Spinal cord (tissue), 10 donors: ENCODE measurements around the gene B3GAT3. TPM values are rescaled to one million over a fixed set of nuclear protein-coding genes. Genes with fewer than 3 reads are reported as not detected.
A peak's percentile ranks its signal among the peaks of the same experiment; 100 is the strongest.

Experiments used
- DNase-seq, 6 donors: peaks; one replicate each; pipeline versions ENCODE4 v3.0.0 to v3.0.0-alpha.2; 2013 to 2015; ENCODE audit warnings: low spot score in 6 of 6, low read depth in 4 of 6
- H3K27ac ChIP-seq: one replicate; pipeline ENCODE4 v1.5.1; 2013; ENCODE audit warnings: low read depth, low read length, control low read depth
- H3K27me3 ChIP-seq: one replicate; pipeline ENCODE4 v1.6.1; 2013; ENCODE audit warnings: low read length; ENCODE audit not compliant: control insufficient read depth, insufficient read depth
- H3K36me3 ChIP-seq: one replicate; pipeline ENCODE4 v1.6.1; 2013; ENCODE audit warnings: low read length; ENCODE audit not compliant: control insufficient read depth, insufficient read depth
- H3K4me1 ChIP-seq: one replicate; pipeline ENCODE4 v1.6.1; 2013; ENCODE audit warnings: low read length; ENCODE audit not compliant: control insufficient read depth, insufficient read depth
- H3K4me3 ChIP-seq: one replicate; pipeline ENCODE4 v1.5.1; 2013; ENCODE audit warnings: low read depth, low read length, control low read depth
- H3K9me3 ChIP-seq: one replicate; pipeline ENCODE4 v1.6.1; 2013; ENCODE audit warnings: low read length; ENCODE audit not compliant: control insufficient read depth, insufficient read depth
- WGBS: methylation state at CpG from one replicate; pipeline ENCODE4 v1.1.5; 2013; ENCODE audit warnings: missing lambda C conversion rate; ENCODE audit not compliant: insufficient coverage; 5-methylcytosine and 5-hydroxymethylcytosine counted together
- polyA plus RNA-seq, 2 donors: library from polyadenylated mRNA; unstranded; fragments of 120-200 nt; gene quantifications; one replicate each; pipeline ENCODE4 v1.2.1, GENCODE V29; 2013; ENCODE audit not compliant: insufficient read length in 2 of 2
- total RNA-seq, 2 donors: library from RNA; depleted of rRNA in 1 of 2; stranded (reverse); fragments of 120-200 nt in 1 of 2; fragments of >200 nt in 1 of 2; gene quantifications; one replicate each; pipeline versions ENCODE4 v1.2.3 to v1.2.4, GENCODE V29; 2013 to 2014
- donor health status: healthy.

The B3GAT3 gene
- total and polyA plus RNA-seq, 4 donors = 26.6 to 70.5 (median 47.4) TPM

DNA sequence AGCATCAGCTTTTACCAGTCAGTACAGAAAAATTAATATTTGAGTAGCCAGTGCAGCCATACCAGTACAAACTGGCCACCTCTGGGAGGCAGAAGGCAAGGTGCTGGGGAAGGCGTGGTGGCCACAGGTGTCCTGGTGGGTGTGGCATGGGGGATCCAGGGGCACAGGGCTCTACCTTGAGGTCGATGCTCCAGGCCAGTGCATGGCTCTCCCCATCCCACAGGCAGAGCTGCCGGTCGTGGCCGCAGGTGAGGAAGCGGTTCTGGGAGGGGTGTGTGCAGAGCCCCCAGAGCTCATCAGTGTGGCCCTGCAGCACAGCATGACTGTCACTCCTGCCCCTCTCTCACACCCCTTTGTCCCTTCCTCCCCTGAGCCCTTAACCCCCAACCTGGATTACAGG is 16.3 kb downstream of the B3GAT3 start:
- H3K9me3 ChIP-seq = no peaks in the 10 kb centered on the region
- WGBS = 93% methylated on average over 2 of the region's 6 CpGs
- H3K4me3 ChIP-seq = no peak overlapping the region
- DNase-seq = no peak
- peaks cover 29% of the 10 kb centered on the region for H3K36me3 ChIP-seq
- H3K27ac ChIP-seq = no peak overlapping the region
- peaks cover 15% of the 10 kb centered on the region for H3K4me1 ChIP-seq
- H3K27me3 ChIP-seq = no peaks in the 10 kb centered on the region

- Histone ChIP-seq H3K36me3 (peaks cover 30% of the 10 kb centered on the region), H3K27me3 (no peaks in the 10 kb centered on the region), H3K4me3 (no peak overlapping the region), H3K4me1 (peaks cover 20% of the 10 kb centered on the region), H3K27ac (no peak overlapping the region), H3K9me3 (no peaks in the 10 kb centered on the region)
- 91% methylated on average over 4 of the region's 13 CpGs for WGBS
- no peak for DNase-seq
Measured at GRCh38 chr11:62604460-62605120, 17.2 kb downstream of the B3GAT3 start.

DNA sequence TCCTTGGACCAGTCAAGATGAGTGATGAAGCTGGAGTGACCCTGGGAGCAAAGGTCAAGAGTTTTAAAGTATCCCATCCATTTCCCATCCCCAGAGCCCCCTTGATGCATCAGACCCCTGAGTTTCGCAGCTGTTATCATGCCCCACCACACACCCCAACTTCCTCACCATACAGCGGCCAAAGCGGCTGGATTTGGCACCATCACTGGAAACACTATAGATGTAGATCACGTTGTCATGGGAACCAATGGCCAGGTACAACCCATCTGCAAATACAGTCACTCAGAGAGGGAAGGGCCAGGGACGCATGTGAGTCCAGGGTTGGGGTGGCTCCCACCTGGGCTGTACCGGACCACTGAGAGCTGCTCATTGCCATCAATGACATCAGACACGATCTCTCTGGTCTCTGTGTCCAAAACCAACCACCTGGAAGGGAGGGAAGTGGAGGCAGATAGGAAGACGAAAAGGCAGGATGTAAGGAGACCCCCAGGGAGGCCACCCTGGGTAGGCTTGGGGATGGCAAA is 17.9 kb downstream of the B3GAT3 start:
- no peak for DNase-seq
- H3K27me3 ChIP-seq = no peaks in the 10 kb centered on the region
- no peaks in the 10 kb centered on the region for H3K9me3 ChIP-seq
- WGBS = 91% methylated on average over 4 of the region's 8 CpGs
- H3K4me3 ChIP-seq = no peak overlapping the region
- H3K4me1 ChIP-seq = peaks cover 28% of the 10 kb centered on the region
- no peak overlapping the region for H3K27ac ChIP-seq
- peaks cover 31% of the 10 kb centered on the region for H3K36me3 ChIP-seq

GRCh38 chr11:62603072-62603408 is 18.7 kb downstream of the B3GAT3 start:
- no peak for DNase-seq
- 38% methylated on average over 12 of the region's 13 CpGs for WGBS
- H3K27ac ChIP-seq = peak overlapping the region; percentile 91

GRCh38 chr11:62602141-62603071 is 19.4 kb downstream of the B3GAT3 start:
- H3K36me3 ChIP-seq = peaks cover 36% of the 10 kb centered on the region
- H3K9me3 ChIP-seq = no peaks in the 10 kb centered on the region
- H3K4me1 ChIP-seq = peaks cover 28% of the 10 kb centered on the region
- under 1% methylated on average over 95 of the region's 96 CpGs for WGBS
- no peaks in the 10 kb centered on the region for H3K27me3 ChIP-seq
- H3K4me3 ChIP-seq = peak overlapping the region; percentile 70
- peak in 2 of 6 donors; percentile 87 to 88 for DNase-seq
- peak overlapping the region; percentile 91 for H3K27ac ChIP-seq

More at GRCh38 chr11:62603072-62603408, 18.7 kb downstream of the B3GAT3 start:
- H3K4me1 ChIP-seq = peaks cover 28% of the 10 kb centered on the region
- H3K9me3 ChIP-seq = no peaks in the 10 kb centered on the region
- no peaks in the 10 kb centered on the region for H3K27me3 ChIP-seq
- peak overlapping the region; percentile 70 for H3K4me3 ChIP-seq
- peaks cover 30% of the 10 kb centered on the region for H3K36me3 ChIP-seq

GRCh38 chr11:62601372-62602140 is 20.2 kb downstream of the B3GAT3 start, which contains the start of gene MTA2:
Gene MTA2, minus strand, starts transcription at chr11:62601865. Its CDS starts 415 bp downstream, at chr11:62601450.
- Histone ChIP-seq H3K27ac (peak within 1 kb of the TSS; percentile 91), H3K4me1 (peaks cover 28% of the 10 kb centered on the region), H3K27me3 (no peaks in the 10 kb centered on the region), H3K9me3 (no peaks in the 10 kb centered on the region), H3K4me3 (peak within 1 kb of the TSS; percentile 70), H3K36me3 (peaks cover 37% of the 10 kb centered on the region)
- WGBS = under 1% methylated on average over 83 of the region's 83 CpGs
- DNase-seq = peak; percentile 95 to 99 (median 98)

GRCh38 chr11:62601122-62601371 is 20.7 kb downstream of the B3GAT3 start:
- H3K9me3 ChIP-seq = no peaks in the 10 kb centered on the region
- no peaks in the 10 kb centered on the region for H3K27me3 ChIP-seq
- peaks cover 28% of the 10 kb centered on the region for H3K4me1 ChIP-seq
- peak overlapping the region; percentile 70 for H3K4me3 ChIP-seq
- peaks cover 42% of the 10 kb centered on the region for H3K36me3 ChIP-seq
- 0% methylated on average over 30 of the region's 30 CpGs for WGBS
- DNase-seq = no peak
- peak overlapping the region; percentile 91 for H3K27ac ChIP-seq

DNA sequence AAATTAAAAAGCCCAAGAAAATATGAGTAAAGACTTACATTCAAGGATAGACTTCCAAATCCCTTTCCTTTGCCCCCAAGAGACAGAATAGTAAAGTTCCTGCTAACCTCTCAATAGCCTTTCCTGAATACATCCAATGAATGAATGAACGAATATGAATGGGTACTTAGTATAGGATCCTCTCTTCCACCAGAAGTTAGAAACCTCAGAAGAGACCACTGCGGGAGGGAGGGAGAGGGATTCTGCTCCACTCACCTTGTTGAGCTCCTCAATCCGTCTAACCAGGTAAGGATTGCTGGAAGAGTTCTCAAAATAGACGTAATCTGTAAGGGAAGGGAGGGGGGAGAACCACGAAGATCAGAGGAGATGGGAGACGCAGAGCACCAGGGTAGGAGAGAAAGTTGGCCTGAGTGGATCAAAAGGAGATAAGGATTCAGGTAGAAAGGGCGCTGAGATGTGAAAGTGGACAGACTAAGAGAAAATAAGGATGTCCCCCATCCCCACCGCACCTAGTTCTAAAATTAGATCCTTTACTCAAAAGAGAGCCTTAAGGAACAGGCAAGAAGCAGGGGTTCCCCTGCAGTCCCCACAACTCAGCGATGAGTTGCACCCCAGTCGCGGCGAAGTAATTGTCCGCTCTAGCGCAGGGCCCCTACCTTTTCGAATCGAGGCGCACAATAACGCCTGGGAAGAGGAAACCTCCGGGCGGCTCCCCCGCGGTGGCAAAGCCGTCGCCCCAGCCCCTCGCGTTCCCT is 21.2 kb downstream of the B3GAT3 start:
- Histone ChIP-seq H3K4me1 (peaks cover 28% of the 10 kb centered on the region), H3K27ac (peak overlapping the region; percentile 91)
- WGBS = under 1% methylated on average over 22 of the region's 26 CpGs

DNA sequence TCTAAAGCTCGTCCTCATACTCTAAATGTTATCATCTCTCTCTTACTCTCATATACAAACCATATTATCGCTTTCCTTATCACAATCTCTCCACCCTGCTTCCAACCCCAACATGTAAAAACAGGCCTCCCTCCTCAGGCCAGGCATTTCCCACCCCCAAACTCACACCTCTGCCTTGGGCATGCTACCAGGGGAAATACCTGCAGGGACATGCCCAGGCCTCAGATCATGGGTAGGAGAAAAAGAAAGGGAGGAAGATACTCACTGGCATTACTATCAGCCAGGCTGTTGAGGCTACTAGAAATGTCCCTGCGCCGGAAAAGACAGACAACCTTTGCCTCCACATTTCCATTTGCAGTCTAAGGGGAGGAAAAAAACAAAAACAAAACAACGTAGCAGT is 21.9 kb downstream of the B3GAT3 start:
- Histone ChIP-seq H3K27ac (peak overlapping the region; percentile 41), H3K36me3 (peaks cover 45% of the 10 kb centered on the region), H3K27me3 (no peaks in the 10 kb centered on the region), H3K4me3 (peak overlapping the region; percentile 70), H3K4me1 (peaks cover 28% of the 10 kb centered on the region), H3K9me3 (no peaks in the 10 kb centered on the region)
- DNase-seq = no peak
- 88% methylated on average over 2 of the region's 5 CpGs for WGBS

More for the DNA sequence above, 21.2 kb downstream of the B3GAT3 start:
- H3K4me3 ChIP-seq = peak overlapping the region; percentile 70
- no peak for DNase-seq
- no peaks in the 10 kb centered on the region for H3K9me3 ChIP-seq
- H3K36me3 ChIP-seq = peaks cover 42% of the 10 kb centered on the region
- H3K27me3 ChIP-seq = no peaks in the 10 kb centered on the region
